ENCODE data around the gene JARID2.

DNA sequence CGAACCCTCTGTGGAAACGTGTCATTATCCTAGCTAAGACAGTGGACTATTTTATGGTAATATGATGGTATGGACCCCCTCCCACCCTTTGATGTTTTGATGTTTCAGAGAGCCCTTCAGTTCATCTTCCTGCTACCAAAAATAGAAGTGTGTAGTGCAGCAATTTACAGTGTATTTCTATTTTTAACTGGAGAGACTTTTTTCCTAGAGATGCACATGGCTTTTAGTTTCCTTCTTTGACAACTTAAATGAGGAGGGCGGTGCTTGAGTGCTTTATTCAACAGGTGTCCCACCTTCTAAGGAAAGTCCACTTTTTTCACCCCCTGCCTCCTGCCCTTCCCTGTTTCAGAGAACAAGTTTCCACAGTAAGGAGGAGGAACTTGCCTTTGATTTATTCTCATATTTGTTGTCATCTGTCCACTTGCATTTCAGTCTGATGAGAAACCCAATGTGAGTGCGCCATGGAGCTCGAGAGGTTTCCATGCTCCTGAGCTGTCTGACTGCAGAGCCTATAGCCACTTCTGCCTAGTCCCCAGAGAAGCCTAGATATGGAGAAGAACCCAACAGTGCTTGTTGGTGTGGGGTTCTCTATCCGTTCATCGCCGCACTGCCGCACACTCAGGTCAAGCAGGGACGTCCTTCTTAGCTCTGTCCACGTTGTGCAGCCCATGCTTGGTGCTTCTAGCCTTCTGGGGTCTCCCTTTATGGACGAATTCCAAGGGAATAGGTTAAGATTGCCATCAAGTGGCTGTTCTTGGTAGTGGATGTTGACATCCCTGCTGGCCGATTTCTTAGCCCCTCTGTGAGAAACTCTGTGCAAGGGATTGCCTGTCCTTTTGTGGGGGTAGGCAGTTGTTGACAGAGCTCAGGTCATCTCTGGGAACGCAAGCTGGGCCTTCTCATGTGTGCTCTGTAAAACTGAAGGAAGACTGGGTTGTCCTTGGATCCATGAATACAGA is 144.2 kb downstream of the JARID2 start:
- TF ChIP-seq GATA2 (IDR thresholded peaks at IDR 0.05; ENCODE audit: low read depth, low read length) (no peak), GATA3 (IDR thresholded peaks at IDR 0.05; ENCODE audit: low read depth, low read length) (no peak)

Measured in SH-SY5Y (cell line).